Measurements from ENCODE around the gene SLC8A1.

Gene SLC8A1

DNA sequence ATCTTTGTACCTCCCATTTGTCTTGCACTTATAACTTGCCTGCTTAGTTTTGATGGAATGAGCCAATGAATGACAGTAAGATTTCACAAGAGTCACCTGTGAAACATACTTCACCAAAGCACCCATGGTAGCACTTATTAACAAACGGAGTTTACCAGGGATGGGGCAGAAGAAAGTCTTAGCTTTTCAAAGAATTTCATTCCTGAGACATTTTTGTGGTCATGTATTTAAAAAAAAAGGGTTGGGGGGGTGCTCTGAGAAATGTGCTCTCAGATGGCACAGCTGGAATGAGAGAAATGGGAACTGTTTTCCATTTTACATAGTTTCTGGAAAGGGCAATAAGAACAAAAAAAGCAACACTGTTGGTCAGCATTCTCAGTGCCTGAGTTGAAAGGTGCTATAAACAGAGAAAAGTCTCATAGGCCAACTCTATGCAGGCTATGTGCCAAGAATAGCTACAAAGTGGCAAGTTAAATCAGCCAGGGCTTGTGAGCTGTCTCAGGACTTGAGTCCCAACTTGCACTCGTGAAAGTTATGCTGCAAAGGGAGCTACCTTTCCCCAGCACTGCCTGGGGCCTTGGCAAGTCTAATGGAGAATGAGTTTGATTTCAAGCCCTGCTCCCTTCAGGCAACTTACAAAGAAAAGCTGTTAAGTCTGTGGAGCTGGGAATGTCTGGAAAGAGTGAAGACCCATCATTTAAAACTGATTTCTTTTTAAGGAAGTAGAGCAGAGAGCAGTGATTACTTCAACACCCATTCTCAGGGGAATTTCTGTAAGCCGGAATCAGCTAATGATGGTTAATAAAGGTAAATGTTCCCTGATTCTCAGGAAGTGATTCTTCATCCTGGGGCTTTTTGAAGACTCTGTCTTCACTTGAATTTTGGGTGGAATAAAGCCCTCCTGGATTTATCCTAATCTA lies 170.6 kb downstream of the SLC8A1 start:
- peak; percentile 82 for DNase-seq (ENCODE audit: low read depth)
- in situ Hi-C loops (cut with HindIII; ENCODE audit: low sequenced_read_pairs): no loop called here
- TF ChIP-seq, protein P1, sequence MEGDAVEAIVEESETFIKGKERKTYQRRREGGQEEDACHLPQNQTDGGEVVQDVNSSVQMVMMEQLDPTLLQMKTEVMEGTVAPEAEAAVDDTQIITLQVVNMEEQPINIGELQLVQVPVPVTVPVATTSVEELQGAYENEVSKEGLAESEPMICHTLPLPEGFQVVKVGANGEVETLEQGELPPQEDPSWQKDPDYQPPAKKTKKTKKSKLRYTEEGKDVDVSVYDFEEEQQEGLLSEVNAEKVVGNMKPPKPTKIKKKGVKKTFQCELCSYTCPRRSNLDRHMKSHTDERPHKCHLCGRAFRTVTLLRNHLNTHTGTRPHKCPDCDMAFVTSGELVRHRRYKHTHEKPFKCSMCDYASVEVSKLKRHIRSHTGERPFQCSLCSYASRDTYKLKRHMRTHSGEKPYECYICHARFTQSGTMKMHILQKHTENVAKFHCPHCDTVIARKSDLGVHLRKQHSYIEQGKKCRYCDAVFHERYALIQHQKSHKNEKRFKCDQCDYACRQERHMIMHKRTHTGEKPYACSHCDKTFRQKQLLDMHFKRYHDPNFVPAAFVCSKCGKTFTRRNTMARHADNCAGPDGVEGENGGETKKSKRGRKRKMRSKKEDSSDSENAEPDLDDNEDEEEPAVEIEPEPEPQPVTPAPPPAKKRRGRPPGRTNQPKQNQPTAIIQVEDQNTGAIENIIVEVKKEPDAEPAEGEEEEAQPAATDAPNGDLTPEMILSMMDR (IDR thresholded peaks at IDR 0.05; ENCODE audit: low read depth, low read length, missing control alignments): no peak
- no peak overlapping the region for H3K4me3 ChIP-seq (ENCODE audit: low read depth, low read length)

DNA sequence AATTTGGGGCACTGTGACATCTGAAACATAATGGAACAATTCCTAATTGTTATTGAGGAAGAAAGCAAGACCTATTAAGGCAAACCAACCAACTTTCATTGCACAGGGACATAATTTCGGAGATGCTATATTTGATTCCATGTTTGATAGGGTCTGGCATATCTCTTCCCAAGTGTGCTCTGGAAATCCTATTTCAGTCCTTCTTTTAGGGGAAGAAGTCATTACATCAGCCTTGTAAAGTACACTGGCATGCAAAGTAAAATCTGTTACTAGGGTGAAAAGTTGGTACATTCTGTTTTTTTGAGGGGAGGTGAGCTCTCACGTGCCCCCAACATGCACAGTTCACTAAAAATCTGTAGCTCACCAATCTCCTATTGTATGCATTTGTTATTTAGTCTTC lies 172.4 kb downstream of the SLC8A1 start:
- no peak for DNase-seq (ENCODE audit: low read depth)
- no peak overlapping the region for H3K4me3 ChIP-seq (ENCODE audit: low read depth, low read length)
- TF ChIP-seq, protein P1 (IDR thresholded peaks at IDR 0.05; ENCODE audit: low read depth, low read length, missing control alignments): no peak
- in situ Hi-C loops (cut with HindIII; ENCODE audit: low sequenced_read_pairs): no loop called here

DNA sequence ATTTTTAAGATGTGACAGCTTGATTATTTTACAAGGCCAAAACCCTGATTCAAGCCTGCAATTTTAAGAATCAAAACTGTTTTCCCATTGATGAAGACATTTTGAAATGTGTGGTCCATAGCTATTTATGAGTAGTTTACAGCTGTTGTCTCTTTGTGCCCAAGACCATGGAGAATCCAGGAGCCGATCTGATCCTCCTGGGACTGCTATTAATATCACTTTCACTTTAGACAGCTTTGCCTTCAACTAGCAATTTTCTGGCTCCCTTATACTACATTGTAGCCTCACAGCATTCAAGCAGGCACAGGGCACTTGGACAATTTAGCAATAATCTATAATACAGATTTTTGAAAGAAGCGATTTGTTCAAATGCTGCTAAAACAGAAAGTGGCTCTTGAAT lies 172.9 kb downstream of the SLC8A1 start:
- H3K4me3 ChIP-seq (ENCODE audit: low read depth, low read length): no peak overlapping the region
- in situ Hi-C loops (cut with HindIII; ENCODE audit: low sequenced_read_pairs): no loop called here
- TF ChIP-seq, protein P1 (IDR thresholded peaks at IDR 0.05; ENCODE audit: low read depth, low read length, missing control alignments): no peak
- no peak for DNase-seq (ENCODE audit: low read depth)

DNA sequence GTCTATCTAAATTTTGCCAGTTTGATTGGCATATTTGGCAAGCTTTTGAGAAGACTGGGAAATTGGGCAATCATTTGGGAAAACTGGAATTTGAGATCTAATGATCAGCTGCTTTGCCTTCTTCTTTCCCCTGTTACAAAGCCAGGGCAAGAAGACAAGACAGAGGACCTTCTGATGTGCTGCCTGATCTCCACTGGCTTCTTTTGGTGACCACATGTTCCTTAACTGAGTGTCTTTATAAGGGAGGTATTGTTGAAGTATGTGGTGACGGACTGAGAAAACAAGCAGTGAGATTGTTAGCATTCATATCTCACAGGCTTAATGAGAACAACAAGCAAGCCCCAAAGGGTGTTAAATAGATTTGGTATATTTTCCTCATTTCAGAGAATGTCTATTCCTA lies 175.8 kb downstream of the SLC8A1 start:
- TF ChIP-seq, protein P1 (IDR thresholded peaks at IDR 0.05; ENCODE audit: low read depth, low read length, missing control alignments): no peak
- in situ Hi-C loops (cut with HindIII; ENCODE audit: low sequenced_read_pairs): no loop called here
- no peak overlapping the region for H3K4me3 ChIP-seq (ENCODE audit: low read depth, low read length)
- DNase-seq (ENCODE audit: low read depth): no peak

DNA sequence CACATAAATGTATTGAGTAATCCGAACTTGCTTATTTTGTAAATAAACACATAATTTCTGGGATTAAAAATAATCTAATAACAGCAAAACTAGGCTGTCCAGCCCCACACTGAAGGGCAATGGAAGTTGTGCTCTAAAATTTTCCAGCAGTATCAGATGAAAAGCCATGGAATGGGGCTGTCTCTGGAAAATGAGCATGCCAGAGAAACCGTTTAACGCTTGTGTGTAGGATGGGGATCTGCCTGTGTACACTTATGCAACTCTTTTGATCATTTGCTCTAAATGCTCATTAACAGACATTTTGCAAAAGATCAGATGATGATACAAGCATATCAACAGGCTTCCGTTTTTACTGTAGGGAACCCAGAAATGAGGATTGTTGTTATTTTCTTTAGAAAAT lies 177.6 kb downstream of the SLC8A1 start:
- in situ Hi-C loops (cut with HindIII; ENCODE audit: low sequenced_read_pairs): no loop called here
- DNase-seq (ENCODE audit: low read depth): no peak
- no peak overlapping the region for H3K4me3 ChIP-seq (ENCODE audit: low read depth, low read length)
- TF ChIP-seq, protein P1 (IDR thresholded peaks at IDR 0.05; ENCODE audit: low read depth, low read length, missing control alignments): no peak

DNA sequence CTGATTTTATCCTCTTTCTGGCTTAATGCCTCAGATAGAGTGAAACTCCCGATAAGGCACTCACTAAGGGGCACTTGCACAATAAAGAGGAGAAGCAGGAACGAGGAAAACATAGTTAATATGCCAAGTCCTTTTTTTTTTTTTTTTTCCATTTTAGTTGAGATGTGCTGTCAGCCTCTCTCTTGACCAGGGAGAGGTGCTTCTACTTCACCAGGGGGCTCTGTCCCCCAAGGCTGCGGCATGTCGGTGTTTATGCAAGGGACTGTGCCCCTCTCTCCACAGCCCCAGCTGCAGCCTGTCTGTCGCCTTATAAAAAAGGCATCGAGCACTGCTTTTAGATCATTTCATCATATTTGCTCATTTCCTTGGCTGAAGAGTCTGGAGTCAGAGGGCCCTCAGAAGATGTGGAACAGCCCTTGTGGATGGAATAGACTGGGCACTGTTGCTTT lies 178.1 kb downstream of the SLC8A1 start:
- no peak for DNase-seq (ENCODE audit: low read depth)
- TF ChIP-seq, protein P1 (IDR thresholded peaks at IDR 0.05; ENCODE audit: low read depth, low read length, missing control alignments): no peak
- H3K4me3 ChIP-seq (ENCODE audit: low read depth, low read length): no peak overlapping the region
- in situ Hi-C loops (cut with HindIII; ENCODE audit: low sequenced_read_pairs): no loop called here

Measured in astrocyte of the cerebellum (primary cell).